ENCODE results near the gene PIP4K2B. TPM values are rescaled to one million over a fixed set of nuclear protein-coding genes. Genes with fewer than 3 reads are reported as not detected.

PIP4K2B gene
- total and polyA plus RNA-seq, 7 donors = 5.1 to 50.1 (median 44.1) TPM

GRCh38 chr17:38719943-38720641 lies 79.3 kb downstream of the PIP4K2B start:
- no peak for DNase-seq
- H3K27ac ChIP-seq = peak overlapping the region in 1 of 4 donors; percentile 1
- H3K36me3 ChIP-seq = peaks cover 43 to 82% (median 49%) of the 10 kb centered on the region in 4 donors
- no peaks in the 10 kb centered on the region for H3K9me3 ChIP-seq
- intact Hi-C loops (cut with DNase I) = no loop called here
- H3K4me1 ChIP-seq = peaks cover 0 to 11% (median 10%) of the 10 kb centered on the region in 4 donors
- H3K4me3 ChIP-seq = no peak overlapping the region
- no peaks in the 10 kb centered on the region for H3K27me3 ChIP-seq
- WGBS, 2 donors = 68 to 83% methylated on average over 39 of the region's 39 CpGs
- no peak for TF ChIP-seq POLR2A (IDR thresholded peaks at IDR 0.05)
- no peak for TF ChIP-seq POLR2AphosphoS5 (IDR thresholded peaks at IDR 0.05)
- no peak for TF ChIP-seq EP300 (IDR thresholded peaks at IDR 0.05)
- TF ChIP-seq CTCF (IDR thresholded peaks at IDR 0.05) = no peak

DNA sequence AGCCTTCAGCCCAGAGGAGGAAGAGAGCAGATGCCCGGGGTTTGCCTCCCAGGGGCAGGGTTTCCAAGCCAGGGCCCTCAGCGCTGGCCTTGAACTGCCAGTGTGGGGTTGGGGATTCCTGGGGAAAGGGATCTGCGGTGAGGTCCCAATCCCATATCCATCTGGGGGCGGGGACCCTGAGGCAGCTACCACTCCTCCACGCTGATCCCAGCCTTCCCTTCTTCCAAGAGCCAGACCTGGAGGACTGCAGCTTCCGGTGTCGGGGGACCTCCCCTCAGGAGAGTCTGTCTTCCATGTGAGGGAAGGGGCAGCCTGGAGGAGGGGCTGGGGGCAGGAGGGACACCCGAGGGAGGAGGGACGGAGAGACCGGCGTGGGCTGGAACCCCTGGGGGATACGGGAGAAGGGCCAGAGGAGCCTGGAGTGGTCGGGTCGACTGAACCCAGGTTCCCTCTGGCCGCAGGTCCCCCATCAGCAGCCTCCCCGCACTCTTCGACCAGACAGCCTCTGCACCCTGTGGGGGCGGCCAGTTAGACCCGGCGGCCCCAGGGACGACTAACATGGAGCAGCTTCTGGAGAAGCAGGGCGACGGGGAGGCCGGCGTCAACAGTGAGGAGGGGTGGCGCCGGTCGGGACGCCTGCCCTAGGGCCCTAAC lies 79.9 kb downstream of the PIP4K2B start:
- H3K9me3 ChIP-seq = no peaks in the 10 kb centered on the region
- H3K27me3 ChIP-seq = no peaks in the 10 kb centered on the region
- peaks cover 0 to 6% (median 3%) of the 10 kb centered on the region in 4 donors for H3K4me1 ChIP-seq
- intact Hi-C loops (cut with DNase I) = no loop called here
- H3K4me3 ChIP-seq = no peak overlapping the region
- WGBS, 2 donors = 93 to 94% methylated on average over 29 of the region's 29 CpGs
- no peak for DNase-seq
- H3K27ac ChIP-seq = peak overlapping the region in 1 of 4 donors; percentile 4
- TF ChIP-seq CTCF (IDR thresholded peaks at IDR 0.05) (no peak), EP300 (IDR thresholded peaks at IDR 0.05) (no peak)
- H3K36me3 ChIP-seq = peaks cover 43 to 88% (median 49%) of the 10 kb centered on the region in 4 donors

DNA sequence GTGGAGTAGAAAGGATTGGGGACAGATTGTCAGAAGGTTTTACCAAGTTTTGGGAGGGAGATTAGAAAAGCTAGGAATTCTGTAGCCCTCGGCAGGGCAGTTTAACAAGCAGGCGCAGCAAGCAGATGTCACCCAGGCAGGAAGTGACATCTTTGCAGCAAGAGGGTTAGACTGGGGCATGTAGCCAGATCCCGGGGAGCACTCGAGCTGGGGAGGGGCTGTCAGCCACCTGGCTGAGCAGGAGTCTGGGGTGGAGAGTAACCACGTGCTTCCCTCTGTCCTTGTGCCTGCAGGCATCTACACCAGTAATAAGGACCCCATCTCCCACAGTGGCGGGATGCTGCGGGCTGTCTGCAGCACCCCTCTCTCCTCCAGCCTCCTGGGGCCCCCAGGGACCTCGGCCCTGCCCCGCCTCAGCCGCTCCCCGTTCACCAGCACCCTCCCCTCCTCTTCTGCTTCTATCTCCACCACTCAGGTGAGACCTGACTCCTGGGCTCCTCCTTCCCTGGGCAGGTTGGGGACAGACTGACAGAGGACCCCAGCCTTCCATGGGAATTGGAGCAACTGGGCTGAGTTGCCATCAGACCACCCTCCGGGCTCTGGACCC lies 82.1 kb downstream of the PIP4K2B start:
- H3K36me3 ChIP-seq = peaks cover 43 to 100% (median 54%) of the 10 kb centered on the region in 4 donors
- no peaks in the 10 kb centered on the region for H3K9me3 ChIP-seq
- H3K4me3 ChIP-seq = no peak overlapping the region
- intact Hi-C loops (cut with DNase I) = no loop called here
- H3K27me3 ChIP-seq = no peaks in the 10 kb centered on the region
- H3K27ac ChIP-seq = no peak overlapping the region
- TF ChIP-seq EP300 (IDR thresholded peaks at IDR 0.05) (no peak), POLR2A (IDR thresholded peaks at IDR 0.05) (no peak), CTCF (IDR thresholded peaks at IDR 0.05) (no peak), POLR2AphosphoS5 (IDR thresholded peaks at IDR 0.05) (no peak)
- WGBS, 2 donors = 73 to 75% methylated on average over 12 of the region's 12 CpGs
- no peak for DNase-seq
- H3K4me1 ChIP-seq = no peaks in the 10 kb centered on the region

DNA sequence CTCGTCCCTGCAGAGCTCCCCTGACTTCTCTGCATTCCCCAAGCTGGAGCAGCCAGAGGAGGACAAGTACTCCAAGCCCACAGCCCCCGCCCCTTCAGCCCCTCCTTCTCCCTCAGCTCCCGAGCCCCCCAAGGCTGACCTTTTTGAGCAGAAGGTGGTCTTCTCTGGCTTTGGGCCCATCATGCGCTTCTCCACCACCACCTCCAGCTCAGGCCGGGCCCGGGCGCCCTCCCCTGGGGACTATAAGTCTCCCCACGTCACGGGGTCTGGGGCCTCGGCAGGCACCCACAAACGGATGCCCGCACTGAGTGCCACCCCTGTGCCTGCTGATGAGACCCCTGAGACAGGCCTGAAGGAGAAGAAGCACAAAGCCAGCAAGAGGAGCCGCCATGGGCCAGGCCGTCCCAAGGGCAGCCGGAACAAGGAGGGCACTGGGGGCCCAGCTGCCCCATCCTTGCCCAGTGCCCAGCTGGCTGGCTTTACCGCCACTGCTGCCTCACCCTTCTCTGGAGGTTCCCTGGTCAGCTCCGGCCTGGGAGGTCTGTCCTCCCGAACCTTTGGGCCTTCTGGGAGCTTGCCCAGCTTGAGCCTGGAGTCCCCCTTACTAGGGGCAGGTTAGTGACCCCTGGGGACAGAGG lies 82.9 kb downstream of the PIP4K2B start:
- H3K4me3 ChIP-seq = no peak overlapping the region

More for the DNA sequence above, 82.9 kb downstream of the PIP4K2B start:
- DNase-seq = no peak
- intact Hi-C loops (cut with DNase I) = no loop called here
- TF ChIP-seq CTCF (IDR thresholded peaks at IDR 0.05) (no peak), POLR2A (IDR thresholded peaks at IDR 0.05) (no peak), POLR2AphosphoS5 (IDR thresholded peaks at IDR 0.05) (no peak), EP300 (IDR thresholded peaks at IDR 0.05) (no peak)
- no peaks in the 10 kb centered on the region for H3K9me3 ChIP-seq
- H3K27ac ChIP-seq = no peak overlapping the region
- 94 to 95% methylated on average over 18 of the region's 18 CpGs for WGBS, 2 donors
- H3K4me1 ChIP-seq = no peaks in the 10 kb centered on the region
- H3K36me3 ChIP-seq = peaks cover 36 to 100% (median 55%) of the 10 kb centered on the region in 4 donors
- no peaks in the 10 kb centered on the region for H3K27me3 ChIP-seq

Small RNA genes lying within 50 kb of the gene (small RNA-seq; reads per million reads assigned to genes)
- 0 to 0.12 (median 0) reads per million in 3 donors for gene MIR4726
- 0 to 0.43 (median 0.06) reads per million in 3 donors for gene MIR4727
- 2.2 to 2.4 (median 2.3) reads per million in 3 donors for gene RNA5SP440
- 0 reads per million in 3 donors for gene RNU6-866P

Other genes starting within 250 kb of the PIP4K2B start
- gene SRCIN1, start 193.6 kb downstream of the PIP4K2B start, total RNA-seq = 1 to 10 TPM in 3 of 4 donors, under 1 TPM in 1; 0.81 to 9.4 (median 1.7) TPM
- gene SRCIN1, start 193.6 kb downstream of the PIP4K2B start, polyA plus RNA-seq = 1 to 10 TPM in 2 of 3 donors, not detected in 1; 1.1 to 1.2 TPM
- gene EPOP, start 124.6 kb downstream of the PIP4K2B start, total RNA-seq = 1 to 10 TPM in 2 of 4 donors, under 1 TPM in 2; 0.36 to 2.8 (median 1.3) TPM
- gene EPOP, start 124.6 kb downstream of the PIP4K2B start, polyA plus RNA-seq = 1 to 10 TPM in 1 of 3 donors, not detected in 2; 2.4 TPM
- 10 to 100 TPM; 48.9 to 90.3 (median 69.9) TPM for gene MLLT6, start 94.3 kb downstream of the PIP4K2B start, total RNA-seq
- 10 to 100 TPM; 15.3 to 86.5 (median 16.2) TPM for gene MLLT6, start 94.3 kb downstream of the PIP4K2B start, polyA plus RNA-seq
- 10 to 100 TPM in 3 of 4 donors, 1 to 10 TPM in 1; 9.2 to 19.3 (median 14.6) TPM for gene CISD3, start 69.2 kb downstream of the PIP4K2B start, total RNA-seq
- gene CISD3, start 69.2 kb downstream of the PIP4K2B start, polyA plus RNA-seq = 100 to 1,000 TPM; 104 to 115 (median 108) TPM
- 1 to 10 TPM; 4.3 to 8.9 (median 5.6) TPM for gene PCGF2, start 51.2 kb downstream of the PIP4K2B start, total RNA-seq
- gene PCGF2, start 51.2 kb downstream of the PIP4K2B start, polyA plus RNA-seq = 10 to 100 TPM; 19.6 to 32.6 (median 22.8) TPM
- 100 to 1,000 TPM; 135 to 198 (median 153) TPM for gene PSMB3, start 46.8 kb downstream of the PIP4K2B start, total RNA-seq
- gene PSMB3, start 46.8 kb downstream of the PIP4K2B start, polyA plus RNA-seq = 100 to 1,000 TPM; 246 to 280 (median 258) TPM
- 10 to 100 TPM; 15.6 to 32.4 (median 17.3) TPM for gene CWC25, start 25.8 kb upstream of the PIP4K2B start, total RNA-seq
- gene CWC25, start 25.8 kb upstream of the PIP4K2B start, polyA plus RNA-seq = 10 to 100 TPM; 11.3 to 16.4 (median 11.4) TPM
- gene RPL23, start 54.2 kb upstream of the PIP4K2B start, total RNA-seq = 1,000 to 10,000 TPM; 1,692 to 2,841 (median 2,464) TPM
- gene RPL23, start 54.2 kb upstream of the PIP4K2B start, polyA plus RNA-seq = 1,000 to 10,000 TPM; 2,289 to 3,780 (median 2,728) TPM
- 10 to 100 TPM; 27.6 to 64.8 (median 42.2) TPM for gene LASP1, start 70.5 kb upstream of the PIP4K2B start, total RNA-seq
- gene LASP1, start 70.5 kb upstream of the PIP4K2B start, polyA plus RNA-seq = 100 to 1,000 TPM; 122 to 205 (median 182) TPM
- gene FBXO47, start 167.8 kb upstream of the PIP4K2B start, total RNA-seq = not detected
- not detected for gene FBXO47, start 167.8 kb upstream of the PIP4K2B start, polyA plus RNA-seq

Measured in sigmoid colon (tissue), 7 donors.